Adrenal gland (tissue), 12 donors: ENCODE measurements around the gene ALDH3A2. TPM values are rescaled to one million over a fixed set of nuclear protein-coding genes. Genes with fewer than 3 reads are reported as not detected.
A peak's percentile ranks its signal among the peaks of the same experiment; 100 is the strongest.
"Not testable (repeated sequence)": the region's sequence is repeated elsewhere in the genome, so short reads cannot be mapped to it uniquely, and the experiment has no call there.

Experiments used
- DNase-seq, 7 donors: peaks; one replicate each; pipeline ENCODE4 v3.0.0-alpha.2; 2019 to 2020
- H3K27ac ChIP-seq, 5 donors: fragments of 200-600 bp; sonication (generic) in 4 of 5; 1 replicate in 3 of 5; 2 replicates in 2 of 5; pipeline versions ENCODE4 v1.5.1 to v1.8.0; 2016 to 2020; ENCODE audit warnings: mild to moderate bottlenecking in 1 of 5
- H3K27me3 ChIP-seq: fragments of 200-600 bp; 2 replicates; pipeline ENCODE4 v1.8.0; 2021
- H3K36me3 ChIP-seq, 2 donors: fragments of 200-600 bp; replicated peaks in 1 of 2; 1 replicate in 1 of 2; 2 replicates in 1 of 2; pipeline versions ENCODE4 v1.5.1 to v1.8.0; 2018 to 2022
- H3K4me1 ChIP-seq, 2 donors: fragments of 200-600 bp; replicated peaks in 1 of 2; 1 replicate in 1 of 2; 2 replicates in 1 of 2; pipeline versions ENCODE4 v1.5.1 to v1.8.0; 2018 to 2021
- H3K4me3 ChIP-seq, 4 donors: fragments of 200-600 bp; sonication (generic) in 3 of 4; one replicate each; pipeline ENCODE4 v1.5.1; 2016 to 2018
- H3K9me3 ChIP-seq, 3 donors: fragments of 200-600 bp; sonication (generic) in 1 of 3; replicated peaks in 1 of 3; 1 replicate in 2 of 3; 2 replicates in 1 of 3; pipeline versions ENCODE4 v1.5.1 to v1.8.0; 2016 to 2021
- CTCF ChIP-seq, 6 experiments: fragments of 450-650 bp in 4 of 6; fragments of 200-600 bp in 2 of 6; sonication (generic) in 1 of 6; IDR thresholded peaks; 1 replicate in 5 of 6; 2 replicates in 1 of 6; pipeline versions ENCODE4 v1.5.1 to v1.8.0; 2016 to 2021; ENCODE audit warnings: antibody characterized with exemption in 6 of 6, mild to moderate bottlenecking in 2 of 6, moderate library complexity in 1 of 6
- POLR2A ChIP-seq, 2 donors: fragments of 450-650 bp; IDR thresholded peaks; one replicate each; pipeline ENCODE4 v1.6.1; 2017; ENCODE audit warnings: antibody characterized with exemption in 2 of 2, mild to moderate bottlenecking in 2 of 2, moderate library complexity in 1 of 2
- WGBS, 4 donors: extraction: QIAGEN DNeasy Blood & Tissue Kit in 2 of 4; methylation state at CpG; one replicate each; pipeline versions ENCODE4 v1.1.5 to v1.1.7; 2013 to 2017; 5-methylcytosine and 5-hydroxymethylcytosine counted together
- intact Hi-C, 2 donors: fragments of 100-400 bp; cut with DNase I; formaldehyde crosslinking; loops; one replicate each; pipeline versions ENCODE4 v1.14.1 to v1.15.0; 2022 to 2023
- polyA plus RNA-seq, 3 donors: library from polyadenylated mRNA; stranded (reverse); fragments of 200-250 nt in 2 of 3; fragments of 350-450 nt in 1 of 3; fragmentation: Illumina TruSeq in 1 of 3; extraction: RNeasy Lipid Tissue Mini Kit (QIAGEN cat#74804) in 1 of 3; gene quantifications; one replicate each; pipeline ENCODE4 v1.2.3, GENCODE V29; 2013 to 2014
- total RNA-seq, 9 donors: library from RNA; depleted of rRNA in 4 of 9; stranded (reverse); fragments of >200 nt in 4 of 9; fragments of 120-200 nt in 1 of 9; fragmentation: NEBNext Ultra II Directional in 1 of 9; extraction: Animal tissue kit (Norgen Biotek cat#: 25700) in 1 of 9; gene quantifications; one replicate each; pipeline versions ENCODE4 v1.1.0 to v1.2.4, GENCODE V29; 2013 to 2023
- donor health status: healthy with polysubstance abuse.
- donor health status: Bipolar disorder and iron deficiency.
- donor health status: DM: yes; HTN: yes; CAD: no.
- donor health status: DM: no; HTN: no; CAD: no.
- donor health status: DM: no; HTN: no; CAD: no.
- donor health status: DM: yes; HTN: yes; CAD: no.

ALDH3A2 gene
- total and polyA plus RNA-seq, 12 donors: 99.1 to 1,009 (median 444) TPM

GRCh38 chr17:19678581-19679453 is 30.3 kb downstream of the ALDH3A2 start:
- no peaks in the 10 kb centered on the region for H3K27me3 ChIP-seq
- peak overlapping the region in 1 of 5 donors; percentile 10 for H3K27ac ChIP-seq
- peaks cover 0 to 4% of the 10 kb centered on the region in 2 donors for H3K4me1 ChIP-seq
- no peaks in the 10 kb centered on the region for H3K9me3 ChIP-seq
- no peak for TF ChIP-seq POLR2A (IDR thresholded peaks at IDR 0.05)
- TF ChIP-seq CTCF (IDR thresholded peaks at IDR 0.05): no peak
- peaks cover 0 to 34% of the 10 kb centered on the region in 2 donors for H3K36me3 ChIP-seq
- DNase-seq: no peak
- intact Hi-C loops: loop anchor here (10.0 kb wide), 3 partner anchors 66 to 164 kb away; partner anchors contain the start of gene ALDH3A1 (in 1 of the 2)
- 71 to 81% (median 75%) methylated on average over 18 of the region's 18 CpGs for WGBS, 4 donors
- no peak overlapping the region for H3K4me3 ChIP-seq

GRCh38 chr17:19683117-19683516 is 34.6 kb downstream of the ALDH3A2 start:
- H3K4me1 ChIP-seq: peaks cover 0 to 5% of the 10 kb centered on the region in 2 donors
- intact Hi-C loops: no loop called here
- H3K36me3 ChIP-seq: peaks cover 0 to 11% of the 10 kb centered on the region in 2 donors
- no peak overlapping the region for H3K27ac ChIP-seq
- no peaks in the 10 kb centered on the region for H3K27me3 ChIP-seq
- DNase-seq: no peak
- no peak for TF ChIP-seq CTCF (IDR thresholded peaks at IDR 0.05)
- no peak for TF ChIP-seq POLR2A (IDR thresholded peaks at IDR 0.05)
- 81 to 96% (median 94%) methylated on average over 2 of the region's 2 CpGs for WGBS, 4 donors
- H3K9me3 ChIP-seq: no peaks in the 10 kb centered on the region
- no peak overlapping the region for H3K4me3 ChIP-seq

GRCh38 chr17:19684909-19685580 is 36.5 kb downstream of the ALDH3A2 start:
- not testable (repeated sequence) for H3K36me3 ChIP-seq

GRCh38 chr17:19686400-19687090 is 38.0 kb downstream of the ALDH3A2 start:
- no peak overlapping the region for H3K27ac ChIP-seq
- H3K27me3 ChIP-seq: no peaks in the 10 kb centered on the region
- WGBS, 4 donors: 76 to 85% (median 77%) methylated on average over 2 of the region's 2 CpGs
- H3K9me3 ChIP-seq: no peaks in the 10 kb centered on the region
- H3K4me3 ChIP-seq: no peak overlapping the region
- DNase-seq: no peak
- peaks cover 0 to 5% of the 10 kb centered on the region in 2 donors for H3K4me1 ChIP-seq
- intact Hi-C loops: no loop called here
- H3K36me3 ChIP-seq: no peaks in the 10 kb centered on the region
- TF ChIP-seq CTCF (IDR thresholded peaks at IDR 0.05): no peak
- TF ChIP-seq POLR2A (IDR thresholded peaks at IDR 0.05): no peak

More at GRCh38 chr17:19684909-19685580, 36.5 kb downstream of the ALDH3A2 start:
- intact Hi-C loops, DNase-seq, H3K27ac ChIP-seq, H3K4me1 ChIP-seq, H3K9me3 ChIP-seq, H3K4me3 ChIP-seq, H3K27me3 ChIP-seq: not testable (repeated sequence)
- 93 to 94% (median 94%) methylated on average over 14 to 32 of the region's 32 CpGs for WGBS, 4 donors
